ENCODE results near the gene NFYC. TPM values are rescaled to one million over a fixed set of nuclear protein-coding genes. Genes with fewer than 3 reads are reported as not detected.

The NFYC gene
- total RNA-seq, 1 donor from 2014 or later, result 38.0 TPM

- Histone ChIP-seq H3F3A (ENCODE audit: low read depth) (peaks cover 23% of the 10 kb centered on the region), H2AFZ (replicated peaks) (no peak overlapping the region), H3K9ac (no peak overlapping the region), H3K36me3 (no peaks in the 10 kb centered on the region), H3K79me2 (ENCODE audit: low read depth) (no peaks in the 10 kb centered on the region), H3K9me3 (ENCODE audit: low read depth) (no peaks in the 10 kb centered on the region), H3K4me3 (no peak overlapping the region), H3K27ac (no peak overlapping the region), H3K27me3 (peaks cover 11% of the 10 kb centered on the region), H3K4me1 (peaks cover 43% of the 10 kb centered on the region), H3K4me2 (no peak overlapping the region), H4K20me1 (ENCODE audit: low read depth) (peaks cover 8% of the 10 kb centered on the region)
- DNase-seq (ENCODE audit: low spot score), result no peak
- no peaks in the 10 kb centered on the region for H3K36me3 Mint-ChIP-seq
- no peaks in the 10 kb centered on the region for H3K9me3 Mint-ChIP-seq
- H3K4me3 Mint-ChIP-seq, result no peak overlapping the region
- H3K4me1 Mint-ChIP-seq, result peaks cover 72% of the 10 kb centered on the region
- H3K27me3 Mint-ChIP-seq (ENCODE audit: insufficient read depth, low read depth), result peaks cover 16% of the 10 kb centered on the region
- peak overlapping the region; percentile 63 for H3K27ac Mint-ChIP-seq
- TF ChIP-seq EZH2 (IDR thresholded peaks at IDR 0.05) (no peak), CTCF (IDR thresholded peaks at IDR 0.05) (no peak), EZH2phosphoT487 (IDR thresholded peaks at IDR 0.05) (no peak)
Measured at GRCh38 chr1:40803902-40804301, 112.4 kb downstream of the NFYC start.

- no peak overlapping the region for H3K4me3 Mint-ChIP-seq
- H3K27me3 ChIP-seq, result peaks cover 4% of the 10 kb centered on the region
Measured at GRCh38 chr1:40806240-40806639, 114.7 kb downstream of the NFYC start.

GRCh38 chr1:40806731-40807695 is 115.5 kb downstream of the NFYC start:
- Histone ChIP-seq H3K4me2 (no peak overlapping the region), H3F3A (ENCODE audit: low read depth) (peaks cover 16% of the 10 kb centered on the region), H3K9me3 (ENCODE audit: low read depth) (no peaks in the 10 kb centered on the region), H3K36me3 (no peaks in the 10 kb centered on the region), H3K79me2 (ENCODE audit: low read depth) (no peaks in the 10 kb centered on the region), H3K4me1 (peaks cover 26% of the 10 kb centered on the region), H4K20me1 (ENCODE audit: low read depth) (peaks cover 8% of the 10 kb centered on the region), H3K27ac (no peak overlapping the region), H3K27me3 (no peaks in the 10 kb centered on the region), H2AFZ (replicated peaks) (no peak overlapping the region), H3K9ac (no peak overlapping the region), H3K4me3 (no peak overlapping the region)
- Mint-ChIP-seq H3K4me3 (no peak overlapping the region), H3K27me3 (ENCODE audit: insufficient read depth, low read depth) (peaks cover 18% of the 10 kb centered on the region), H3K36me3 (no peaks in the 10 kb centered on the region), H3K4me1 (peaks cover 58% of the 10 kb centered on the region), H3K9me3 (no peaks in the 10 kb centered on the region), H3K27ac (no peak overlapping the region)
- DNase-seq (ENCODE audit: low spot score), result no peak
- TF ChIP-seq CTCF (IDR thresholded peaks at IDR 0.05), result no peak
- no peak for TF ChIP-seq EZH2 (IDR thresholded peaks at IDR 0.05)
- no peak for TF ChIP-seq EZH2phosphoT487 (IDR thresholded peaks at IDR 0.05)

More at GRCh38 chr1:40806240-40806639, 114.7 kb downstream of the NFYC start:
- no peak for TF ChIP-seq EZH2phosphoT487 (IDR thresholded peaks at IDR 0.05)
- no peak for TF ChIP-seq CTCF (IDR thresholded peaks at IDR 0.05)
- Histone ChIP-seq H3K4me2 (no peak overlapping the region), H3K4me1 (peaks cover 34% of the 10 kb centered on the region), H4K20me1 (ENCODE audit: low read depth) (peaks cover 8% of the 10 kb centered on the region), H3K36me3 (no peaks in the 10 kb centered on the region), H2AFZ (replicated peaks) (no peak overlapping the region), H3F3A (ENCODE audit: low read depth) (peaks cover 23% of the 10 kb centered on the region), H3K9ac (no peak overlapping the region), H3K27ac (no peak overlapping the region), H3K79me2 (ENCODE audit: low read depth) (no peaks in the 10 kb centered on the region), H3K9me3 (ENCODE audit: low read depth) (no peaks in the 10 kb centered on the region), H3K4me3 (no peak overlapping the region)
- Mint-ChIP-seq H3K9me3 (no peaks in the 10 kb centered on the region), H3K36me3 (no peaks in the 10 kb centered on the region), H3K27ac (no peak overlapping the region), H3K4me1 (peaks cover 62% of the 10 kb centered on the region), H3K27me3 (ENCODE audit: insufficient read depth, low read depth) (peaks cover 18% of the 10 kb centered on the region)
- DNase-seq (ENCODE audit: low spot score), result no peak
